HG02588 (cell line): ENCODE measurements around the gene KLHL7.
"Not testable (repeated sequence)": the region's sequence is repeated elsewhere in the genome, so short reads cannot be mapped to it uniquely, and the experiment has no call there.

Experiments used
- ATAC-seq: cut with Tn5 transposase; IDR thresholded peaks from one replicate; pipeline ENCODE4 v1.9.1; 2021; ENCODE audit warnings: mild to moderate bottlenecking, moderate library complexity; ENCODE audit not compliant: unreplicated experiment

KLHL7 gene

DNA sequence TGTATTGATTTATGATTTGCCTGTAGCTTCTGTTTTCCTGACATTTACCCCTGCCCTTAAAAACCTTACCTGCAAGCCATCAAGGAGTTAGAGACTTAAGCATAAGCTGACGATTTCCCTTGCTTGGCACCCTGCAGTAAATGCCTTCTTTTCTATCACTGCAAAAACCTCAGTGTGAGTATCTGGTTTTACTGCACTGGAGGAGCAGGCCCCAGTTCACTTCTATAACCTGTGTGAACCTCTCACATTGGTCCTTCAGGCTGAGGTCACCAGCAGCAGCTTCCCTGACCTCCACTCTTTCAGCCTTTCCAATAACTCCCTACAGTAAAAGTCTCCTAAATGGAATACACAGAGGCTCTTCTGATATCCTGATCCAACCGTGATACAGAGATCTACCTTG is 106.8 kb downstream of the KLHL7 start:
- no peak for ATAC-seq

DNA sequence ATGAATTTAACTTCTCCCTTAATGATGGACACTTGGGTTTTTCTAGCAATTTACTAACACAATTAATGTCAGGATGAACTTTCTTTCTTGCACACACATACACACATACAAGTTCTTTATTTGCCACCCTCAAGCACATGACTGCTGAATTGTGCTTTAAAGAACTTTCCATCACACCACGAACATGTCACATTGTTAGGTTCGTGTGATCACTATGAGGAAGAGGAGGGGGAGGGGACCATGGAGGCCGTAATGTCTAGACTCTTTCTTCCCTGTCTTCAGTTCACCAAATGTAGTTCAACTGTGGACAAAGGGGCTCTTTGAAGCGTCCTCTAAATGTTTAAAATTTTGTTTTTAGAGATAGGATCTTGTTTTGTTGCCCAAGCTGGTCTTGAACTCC is 107.3 kb downstream of the KLHL7 start:
- no peak for ATAC-seq

DNA sequence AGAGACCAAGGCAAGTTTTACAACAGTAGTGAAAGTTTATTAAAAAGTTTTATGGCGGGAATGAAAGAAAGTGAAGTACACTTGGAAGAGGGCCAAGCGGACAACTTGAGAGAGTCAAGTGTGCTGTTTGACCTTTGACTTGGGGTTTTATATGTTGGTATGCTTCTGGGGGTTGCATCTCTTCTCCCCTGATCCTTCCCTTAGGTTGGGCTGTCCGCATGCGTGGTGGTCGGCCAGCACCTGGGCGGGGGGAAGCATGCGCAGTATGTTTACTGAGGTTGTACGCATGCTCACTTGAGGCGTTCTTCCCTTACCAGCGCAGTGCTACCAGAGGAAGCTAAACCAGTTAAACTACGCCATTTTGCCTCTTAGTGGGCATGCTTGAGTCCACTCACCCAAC is 108.2 kb downstream of the KLHL7 start:
- no peak for ATAC-seq

DNA sequence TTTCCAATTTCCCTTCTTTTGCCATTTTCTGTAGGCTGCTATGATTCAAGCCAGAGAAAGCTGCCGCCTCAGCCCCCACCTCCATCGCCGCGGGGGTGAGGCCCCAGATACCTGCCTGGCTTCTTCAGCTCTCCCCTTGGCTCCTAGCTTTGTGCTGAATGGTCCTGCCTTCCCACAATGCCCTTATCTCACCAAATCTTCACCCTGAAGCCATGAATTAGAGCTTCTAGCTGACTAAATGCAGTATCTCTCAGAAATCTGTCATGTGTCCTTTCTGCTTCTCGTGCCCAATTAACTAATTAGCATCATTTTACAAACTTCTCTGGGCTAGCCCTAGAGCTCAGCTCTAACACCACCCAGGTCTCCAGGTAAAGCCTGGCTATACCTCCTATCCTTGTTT is 108.8 kb downstream of the KLHL7 start:
- ATAC-seq: no peak

DNA sequence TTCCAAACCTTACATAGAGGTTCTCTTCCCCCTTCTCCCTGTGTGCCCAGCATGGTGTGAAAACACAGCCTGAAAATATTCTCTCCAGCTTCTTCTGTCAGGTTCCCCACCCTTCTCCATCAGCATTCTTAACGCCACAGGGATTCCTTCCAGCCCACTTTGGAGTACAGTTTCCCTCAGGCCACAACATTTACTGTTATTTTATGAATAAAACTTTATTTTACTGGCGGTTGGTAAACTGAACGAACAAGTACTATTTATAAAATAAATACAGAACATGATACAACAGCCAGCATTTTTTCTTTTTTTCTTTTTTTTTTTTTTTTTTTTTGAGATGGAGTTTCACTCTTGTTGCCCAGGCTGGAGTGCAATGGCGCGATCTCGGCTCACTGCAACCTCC is 109.4 kb downstream of the KLHL7 start:
- ATAC-seq: no peak

DNA sequence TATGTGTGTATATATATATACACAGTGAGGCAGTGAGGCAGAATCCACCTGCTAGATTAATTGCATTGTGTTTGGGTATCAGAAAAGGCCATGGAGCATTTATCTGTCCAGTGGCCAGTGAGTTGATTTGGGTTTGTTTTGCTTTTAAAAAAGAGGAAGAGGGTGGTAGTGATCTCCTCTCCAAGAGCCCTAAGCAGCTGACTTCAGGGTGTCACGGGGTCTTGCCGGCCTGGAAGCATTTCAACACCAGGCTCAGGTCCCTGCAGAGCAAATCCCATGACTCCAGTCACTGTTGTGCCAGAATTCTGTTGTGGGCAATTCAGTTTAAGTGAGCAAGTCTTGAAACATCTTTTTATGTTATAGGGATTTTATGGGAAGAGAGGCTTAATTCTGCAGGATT is 110.4 kb downstream of the KLHL7 start:
- ATAC-seq: no peak

DNA sequence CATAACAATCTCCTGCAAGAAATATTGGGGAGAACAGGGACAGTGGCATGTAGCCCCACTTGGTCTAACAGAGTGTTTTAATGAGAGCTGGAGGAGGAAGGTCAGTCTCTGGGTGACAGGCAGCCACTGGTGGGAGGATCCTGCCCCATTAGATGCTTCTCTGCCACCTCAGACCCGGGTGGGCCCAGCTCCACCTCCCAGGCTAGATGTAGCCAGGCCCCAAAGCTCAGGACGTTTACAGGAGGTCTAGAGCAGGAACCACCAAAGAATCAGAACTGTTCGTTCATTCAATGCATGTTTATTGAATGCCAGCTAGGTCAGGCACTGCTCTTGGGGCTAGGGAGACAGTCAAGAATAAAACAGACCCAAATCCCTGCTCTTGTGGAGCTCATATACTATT is 112.6 kb downstream of the KLHL7 start:
- ATAC-seq: no peak

DNA sequence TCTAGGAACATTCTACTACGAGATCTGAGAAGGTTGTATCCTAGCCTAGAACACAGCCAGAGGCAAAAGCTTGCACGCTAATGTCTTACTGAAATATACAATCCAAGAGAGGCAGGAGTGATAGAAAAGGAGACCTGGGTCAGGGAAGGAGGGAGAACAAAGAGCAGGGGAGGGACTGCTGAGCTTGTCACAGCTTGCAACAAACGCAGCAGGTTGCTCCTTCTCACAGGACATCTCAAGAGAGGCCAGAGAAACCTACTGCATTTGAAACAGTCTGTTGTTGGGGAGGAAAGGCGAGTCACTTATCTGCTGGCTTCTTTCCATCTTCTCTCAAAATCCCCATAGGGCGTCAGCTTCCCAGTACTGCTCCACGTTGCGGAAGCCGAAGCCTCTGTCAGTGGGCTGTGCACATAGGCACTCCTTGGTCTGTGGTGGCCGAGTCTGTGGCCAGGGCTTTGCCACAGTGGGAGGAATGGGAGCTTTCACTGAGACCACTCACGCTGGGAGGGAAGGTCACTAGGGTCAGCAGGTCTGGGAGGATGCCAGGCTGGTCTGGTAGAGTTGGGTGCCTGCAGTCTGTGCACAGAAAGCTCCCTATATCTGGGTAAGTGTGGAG is 115.2 kb downstream of the KLHL7 start:
- ATAC-seq: no peak

DNA sequence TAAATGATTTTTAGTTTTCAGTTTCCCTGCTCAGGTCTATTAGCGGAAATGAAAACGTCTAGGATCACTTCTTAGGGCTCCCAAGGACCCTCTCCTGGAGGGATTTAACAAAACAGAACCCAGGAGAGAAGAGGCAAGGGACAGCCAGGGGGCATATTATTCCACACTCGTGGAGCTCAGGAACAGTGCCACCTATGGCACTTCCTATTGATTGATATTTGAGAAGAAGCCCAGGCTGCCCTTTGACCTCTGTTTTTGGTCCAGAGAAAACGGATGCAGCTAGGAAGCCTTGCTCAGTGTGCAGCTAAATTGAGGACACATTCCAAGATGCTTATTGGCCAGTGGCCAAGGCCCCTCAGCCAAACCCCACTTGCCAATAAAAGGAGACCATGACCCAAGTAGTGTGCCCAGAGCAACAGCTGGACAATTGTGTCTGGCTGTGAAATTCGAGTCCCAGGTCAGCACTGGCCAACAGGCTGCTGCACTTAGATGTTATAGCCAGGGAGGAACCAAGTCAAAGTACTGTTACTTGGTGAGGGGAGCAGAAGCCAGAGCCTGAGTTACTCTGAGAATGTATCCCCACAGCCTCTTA is 117.0 kb downstream of the KLHL7 start:
- no peak for ATAC-seq

DNA sequence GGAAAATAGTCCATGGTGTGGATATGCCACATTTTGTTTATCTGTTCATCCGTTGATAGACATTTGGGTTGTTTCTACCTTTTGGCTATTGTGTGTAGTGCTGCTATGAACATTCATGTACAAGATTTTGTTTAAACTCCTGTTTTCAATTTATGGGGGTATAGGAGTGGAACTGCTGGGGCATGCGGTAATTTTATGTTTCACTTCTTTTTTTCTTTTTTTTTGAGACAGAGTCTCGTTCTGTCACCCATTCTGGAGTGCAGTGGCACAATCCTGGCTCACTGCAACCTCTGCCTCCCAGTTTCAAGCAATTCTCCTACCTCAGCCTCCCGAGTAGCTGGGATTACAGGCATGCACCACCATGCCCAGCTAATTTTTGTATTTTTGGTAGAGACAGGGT is 118.8 kb downstream of the KLHL7 start:
- not testable (repeated sequence) for ATAC-seq

DNA sequence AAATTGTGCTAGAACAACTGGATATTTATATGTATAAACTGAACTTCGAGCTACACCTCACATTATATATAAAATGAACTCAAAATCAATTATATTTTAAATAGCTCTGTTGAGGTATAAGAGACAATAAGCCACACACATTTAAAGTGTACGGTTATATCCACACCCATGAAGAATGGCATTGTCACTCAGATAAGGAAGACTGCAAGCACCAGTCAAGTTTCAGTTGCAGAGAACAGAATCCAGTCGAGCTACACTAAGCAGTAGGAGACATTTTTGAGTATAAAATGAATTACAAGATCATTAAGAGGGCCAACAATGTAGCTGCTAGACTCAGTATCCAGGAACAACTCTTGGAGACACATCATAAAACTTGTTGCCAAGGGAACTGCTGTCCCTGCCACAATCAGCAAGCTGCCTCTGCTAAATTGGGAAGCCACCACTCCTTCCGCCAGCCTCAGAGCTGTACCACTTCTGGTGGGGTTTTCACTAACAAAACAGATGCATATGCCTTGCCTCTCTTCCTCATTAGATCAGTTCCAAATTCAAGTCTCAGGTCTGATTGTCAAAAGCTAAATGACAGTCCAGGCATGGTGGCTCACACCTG is 121.4 kb downstream of the KLHL7 start:
- ATAC-seq: no peak
